Type B pancreatic cell (in vitro differentiated cells): ENCODE results near the gene DUOXA2. TPM values are rescaled to one million over a fixed set of nuclear protein-coding genes. Genes with fewer than 3 reads are reported as not detected.
"Not testable (repeated sequence)": the region's sequence is repeated elsewhere in the genome, so short reads cannot be mapped to it uniquely, and the experiment has no call there.

ENCODE experiments used
- DNase-seq: peaks from one replicate; pipeline ENCODE4 v3.0.0; 2021; ENCODE audit warnings: mixed read lengths; ENCODE audit not compliant: unreplicated experiment; ENCODE audit errors: extremely low spot score
- H3K27ac Mint-ChIP-seq: 2 replicates; pipeline ENCODE4 v1.8.0; 2021; ENCODE audit warnings: mild to moderate bottlenecking, mixed read lengths
- H3K27me3 Mint-ChIP-seq: 2 replicates; pipeline ENCODE4 v1.8.0; 2021; ENCODE audit warnings: mixed read lengths
- H3K36me3 Mint-ChIP-seq: 2 replicates; pipeline ENCODE4 v1.8.0; 2021; ENCODE audit warnings: mixed read lengths
- H3K4me1 Mint-ChIP-seq: one replicate; pipeline ENCODE4 v1.8.0; 2021; ENCODE audit warnings: mixed read lengths; ENCODE audit not compliant: unreplicated experiment
- H3K4me3 Mint-ChIP-seq: 2 replicates; pipeline ENCODE4 v1.8.0; 2021; ENCODE audit warnings: mild to moderate bottlenecking, mixed read lengths
- H3K9me3 Mint-ChIP-seq: 2 replicates; pipeline ENCODE4 v1.8.0; 2021; ENCODE audit warnings: mixed read lengths
- long read RNA-seq: library from polyadenylated mRNA; unstranded; transcript quantifications from one replicate; pipeline ENCODE4 v2.0.0, GENCODE V29; 2020
- total RNA-seq: library from RNA; stranded (reverse); gene quantifications from 2 replicates; pipeline ENCODE4 v1.2.1, GENCODE V29; 2021; ENCODE audit warnings: low replicate concordance
- TF ChIP-seq, protein P1 (sequence below): fragments of 200-600 bp; sonication (generic); conservative IDR thresholded peaks from 2 replicates; pipeline ENCODE4 v1.5.0; 2021; ENCODE audit warnings: antibody characterized with exemption, mild to moderate bottlenecking

DUOXA2 gene
- total RNA-seq: 0.17 and 0.52 TPM in 2 replicates
- long read RNA-seq: 0 reads

DNA sequence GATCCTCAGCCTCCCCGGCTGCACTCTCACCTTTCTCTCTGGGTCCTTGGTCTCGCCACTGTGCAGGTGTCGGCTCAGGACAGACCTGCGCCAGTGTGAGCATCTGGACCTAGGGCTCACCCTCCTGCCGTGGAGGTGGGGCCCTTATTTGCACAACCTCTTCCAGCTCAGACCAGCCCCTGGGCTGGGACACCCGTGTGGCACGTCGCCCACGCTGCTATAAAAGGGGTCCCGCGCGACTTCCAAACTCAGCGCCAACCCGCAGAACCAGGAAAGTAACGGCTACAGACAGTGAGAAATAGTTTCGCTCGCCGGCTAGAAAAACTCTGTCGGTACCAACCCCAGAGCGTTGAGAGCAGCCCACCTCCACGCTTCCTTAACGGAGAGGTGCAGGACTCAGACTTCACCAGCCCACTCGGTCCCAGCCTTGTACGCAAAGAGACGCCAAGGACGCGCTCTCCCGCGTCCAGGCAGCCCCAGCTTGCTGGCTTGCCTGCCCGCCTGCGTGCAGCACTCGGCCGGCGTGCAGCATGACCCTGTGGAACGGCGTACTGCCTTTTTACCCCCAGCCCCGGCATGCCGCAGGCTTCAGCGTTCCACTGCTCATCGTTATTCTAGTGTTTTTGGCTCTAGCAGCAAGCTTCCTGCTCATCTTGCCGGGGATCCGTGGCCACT is at the start of gene DUOXA2, which contains the start of gene DUOX2:
Gene DUOXA2, plus strand, starts transcription at position 251 of the 675 bp plus-strand sequence. Its CDS starts 280 bp downstream, at position 531.
Gene DUOX2, minus strand, starts transcription at position 97 of the 675 bp plus-strand sequence. CDS start 761 bp downstream, outside the sequence.
- H3K4me3 Mint-ChIP-seq: peak within 1 kb of the TSS; percentile 76
- DNase-seq: no peak

DNA sequence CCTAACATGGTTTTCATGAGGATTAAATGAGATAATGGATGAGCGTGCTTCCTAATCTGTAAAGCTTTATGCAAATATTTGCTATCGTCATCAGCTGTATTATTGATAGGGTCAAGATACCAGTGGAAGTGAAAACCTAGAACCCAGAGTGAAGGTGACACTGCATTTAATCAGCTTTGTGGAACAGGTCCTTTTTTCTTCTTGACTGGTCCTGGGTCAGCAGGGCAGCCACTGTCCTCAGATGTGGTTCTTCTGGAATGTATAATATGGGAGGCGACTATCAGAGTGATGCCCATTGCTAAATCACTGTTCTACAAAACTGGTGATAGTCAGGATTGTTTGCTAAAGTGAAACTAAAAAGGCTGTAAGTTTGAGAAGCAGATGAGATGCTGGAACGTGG is 49.7 kb upstream of the DUOXA2 start:
- DNase-seq: no peak
- peak overlapping the region; percentile 88 for H3K27ac Mint-ChIP-seq
- H3K4me3 Mint-ChIP-seq: no peak overlapping the region
- H3K36me3 Mint-ChIP-seq: peaks cover 26% of the 10 kb centered on the region
- H3K4me1 Mint-ChIP-seq: no peaks in the 10 kb centered on the region
- no peaks in the 10 kb centered on the region for H3K27me3 Mint-ChIP-seq
- peaks cover 4% of the 10 kb centered on the region for H3K9me3 Mint-ChIP-seq
- TF ChIP-seq, protein P1, sequence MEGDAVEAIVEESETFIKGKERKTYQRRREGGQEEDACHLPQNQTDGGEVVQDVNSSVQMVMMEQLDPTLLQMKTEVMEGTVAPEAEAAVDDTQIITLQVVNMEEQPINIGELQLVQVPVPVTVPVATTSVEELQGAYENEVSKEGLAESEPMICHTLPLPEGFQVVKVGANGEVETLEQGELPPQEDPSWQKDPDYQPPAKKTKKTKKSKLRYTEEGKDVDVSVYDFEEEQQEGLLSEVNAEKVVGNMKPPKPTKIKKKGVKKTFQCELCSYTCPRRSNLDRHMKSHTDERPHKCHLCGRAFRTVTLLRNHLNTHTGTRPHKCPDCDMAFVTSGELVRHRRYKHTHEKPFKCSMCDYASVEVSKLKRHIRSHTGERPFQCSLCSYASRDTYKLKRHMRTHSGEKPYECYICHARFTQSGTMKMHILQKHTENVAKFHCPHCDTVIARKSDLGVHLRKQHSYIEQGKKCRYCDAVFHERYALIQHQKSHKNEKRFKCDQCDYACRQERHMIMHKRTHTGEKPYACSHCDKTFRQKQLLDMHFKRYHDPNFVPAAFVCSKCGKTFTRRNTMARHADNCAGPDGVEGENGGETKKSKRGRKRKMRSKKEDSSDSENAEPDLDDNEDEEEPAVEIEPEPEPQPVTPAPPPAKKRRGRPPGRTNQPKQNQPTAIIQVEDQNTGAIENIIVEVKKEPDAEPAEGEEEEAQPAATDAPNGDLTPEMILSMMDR: no peak

More for the DNA sequence above, at the start of gene DUOXA2, which contains the start of gene DUOX2:
- TF ChIP-seq, protein P1: no peak
- Mint-ChIP-seq H3K27me3 (peaks cover 76% of the 10 kb centered on the region), H3K36me3 (peaks cover 3% of the 10 kb centered on the region), H3K4me1 (peaks cover 7% of the 10 kb centered on the region), H3K9me3 (peaks cover 6% of the 10 kb centered on the region), H3K27ac (no peak within 1 kb of the TSS)

DNA sequence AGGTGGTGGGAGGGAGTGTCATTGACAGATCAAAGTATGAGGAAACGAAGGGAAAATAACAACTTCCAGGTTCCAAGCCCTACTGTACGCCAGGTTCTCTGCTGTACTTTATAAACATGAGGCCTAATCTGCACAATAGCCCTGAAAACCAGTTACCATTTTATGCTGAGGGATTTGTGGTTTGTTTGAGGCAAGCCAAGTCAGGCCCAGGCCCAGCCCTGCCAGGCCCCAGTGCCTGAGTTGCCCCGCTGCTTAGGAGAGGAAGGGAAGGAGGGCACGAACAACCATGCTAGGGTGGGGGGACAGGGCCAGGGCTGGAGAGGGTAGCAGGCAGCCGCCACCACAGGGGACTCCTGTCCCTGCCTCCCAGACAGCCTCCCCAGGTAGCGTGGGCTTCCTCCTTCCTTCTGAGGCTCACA is 44.2 kb upstream of the DUOXA2 start:
- not testable (repeated sequence) for H3K36me3 Mint-ChIP-seq, H3K4me1 Mint-ChIP-seq, DNase-seq, H3K27me3 Mint-ChIP-seq, H3K4me3 Mint-ChIP-seq, H3K27ac Mint-ChIP-seq, H3K9me3 Mint-ChIP-seq

DNA sequence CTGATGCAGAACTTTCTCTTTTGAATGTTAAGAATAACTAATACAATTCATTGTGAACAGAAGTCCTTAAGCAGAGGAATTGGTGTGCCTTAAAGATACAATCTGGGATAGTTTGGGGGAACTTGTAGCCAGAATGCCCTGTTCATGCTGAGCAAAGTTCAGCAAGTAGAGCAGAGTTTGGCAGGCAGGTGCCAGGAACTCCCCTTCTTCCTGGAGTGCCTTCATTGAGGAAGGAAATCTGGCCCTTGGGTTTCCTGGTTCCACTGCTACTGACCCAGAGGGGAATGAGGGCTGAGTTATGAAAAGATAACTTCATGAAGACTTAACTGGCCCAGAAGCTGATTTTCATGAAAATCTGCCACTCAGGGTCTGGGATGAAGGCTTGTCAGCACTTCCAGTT is 40.5 kb upstream of the DUOXA2 start:
- H3K4me3 Mint-ChIP-seq, H3K36me3 Mint-ChIP-seq: not testable (repeated sequence)

DNA sequence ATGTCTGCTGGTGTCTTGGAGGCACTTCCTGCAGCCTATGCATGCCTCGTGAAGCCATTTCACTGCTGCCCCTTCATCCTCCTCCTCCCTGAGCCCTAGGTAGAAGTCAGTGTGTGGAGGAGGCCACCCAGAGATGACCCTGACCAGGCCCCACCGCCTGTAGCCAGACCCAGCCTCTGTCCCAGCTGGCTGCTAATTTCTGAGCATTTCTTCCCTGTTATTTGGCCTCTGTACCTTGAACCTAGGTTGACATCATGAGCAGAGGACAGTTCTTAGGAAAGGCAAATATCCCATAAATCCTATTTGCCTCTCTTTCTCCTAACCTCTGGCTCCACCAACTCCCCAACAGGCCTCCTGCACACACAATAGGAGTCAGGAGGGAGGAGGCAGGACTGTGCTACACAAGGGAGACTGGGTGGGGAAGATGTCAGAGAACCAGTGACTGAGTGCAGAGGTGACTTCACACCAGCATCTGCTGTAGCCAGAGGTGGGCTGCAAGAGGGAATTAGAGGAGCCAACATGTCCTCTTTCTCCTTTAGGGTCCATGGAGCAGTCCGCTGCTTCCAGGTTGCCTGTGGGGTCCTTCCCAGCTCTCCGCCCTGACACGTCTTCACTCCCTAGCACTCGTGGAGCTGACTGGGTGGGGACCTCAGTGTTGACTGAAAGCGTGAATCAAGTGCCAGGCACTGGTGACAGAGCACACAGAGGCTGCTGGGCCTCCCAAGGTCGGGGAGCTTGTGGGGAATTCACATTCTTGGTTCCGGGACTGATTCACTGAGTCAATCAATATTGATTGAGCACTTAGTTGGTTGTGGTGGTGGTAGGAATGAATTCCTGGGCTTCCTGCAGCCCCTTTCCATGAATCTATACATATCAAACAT is 38.4 kb upstream of the DUOXA2 start:
- H3K36me3 Mint-ChIP-seq, H3K4me1 Mint-ChIP-seq, H3K27me3 Mint-ChIP-seq, H3K9me3 Mint-ChIP-seq, H3K27ac Mint-ChIP-seq, H3K4me3 Mint-ChIP-seq, DNase-seq: not testable (repeated sequence)

More for the DNA sequence above, 40.5 kb upstream of the DUOXA2 start:
- H3K9me3 Mint-ChIP-seq, H3K27ac Mint-ChIP-seq, DNase-seq, H3K27me3 Mint-ChIP-seq, H3K4me1 Mint-ChIP-seq: not testable (repeated sequence)

DNA sequence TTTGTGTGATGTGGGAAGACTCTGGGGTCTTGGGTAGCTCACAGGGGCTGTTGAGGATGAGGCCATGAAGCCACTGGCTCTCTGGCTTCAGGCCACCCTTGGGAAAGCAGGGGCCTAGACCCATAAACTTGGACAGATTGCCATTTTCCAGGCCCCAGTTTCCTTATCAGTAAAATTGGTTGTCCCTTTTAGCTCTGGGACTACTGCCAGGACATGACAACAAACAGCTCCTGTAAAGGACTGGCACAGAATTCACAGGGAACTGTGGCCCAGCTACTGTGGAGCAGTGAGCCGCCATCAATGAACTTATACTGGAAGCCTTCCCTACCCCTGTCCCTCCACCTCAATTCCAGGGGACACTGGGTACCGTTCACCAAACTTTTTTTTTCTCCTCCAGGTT is 36.7 kb upstream of the DUOXA2 start:
- not testable (repeated sequence) for H3K9me3 Mint-ChIP-seq, H3K27me3 Mint-ChIP-seq, H3K4me1 Mint-ChIP-seq, H3K27ac Mint-ChIP-seq, DNase-seq, H3K4me3 Mint-ChIP-seq, H3K36me3 Mint-ChIP-seq

DNA sequence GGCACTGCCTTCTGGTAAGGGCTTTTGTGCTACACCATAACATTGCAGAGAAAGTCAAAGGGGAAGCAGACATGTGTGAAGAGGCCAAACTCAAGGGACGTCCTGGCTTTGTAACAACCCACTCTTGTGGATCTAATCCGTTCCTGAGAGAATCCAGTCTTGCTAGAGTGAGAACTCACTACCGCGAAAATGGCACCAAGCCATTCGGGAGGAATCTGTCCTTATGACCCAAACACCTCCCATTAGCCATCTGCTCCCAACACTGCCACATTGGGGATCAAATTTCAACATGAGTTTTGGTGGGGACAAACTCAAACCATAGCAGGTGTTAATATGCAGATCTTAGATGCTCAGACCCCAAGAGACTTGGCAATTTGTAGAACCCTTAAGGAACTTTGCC is 34.9 kb upstream of the DUOXA2 start:
- not testable (repeated sequence) for H3K4me1 Mint-ChIP-seq, H3K36me3 Mint-ChIP-seq, H3K27ac Mint-ChIP-seq, H3K4me3 Mint-ChIP-seq, H3K27me3 Mint-ChIP-seq, H3K9me3 Mint-ChIP-seq, DNase-seq

DNA sequence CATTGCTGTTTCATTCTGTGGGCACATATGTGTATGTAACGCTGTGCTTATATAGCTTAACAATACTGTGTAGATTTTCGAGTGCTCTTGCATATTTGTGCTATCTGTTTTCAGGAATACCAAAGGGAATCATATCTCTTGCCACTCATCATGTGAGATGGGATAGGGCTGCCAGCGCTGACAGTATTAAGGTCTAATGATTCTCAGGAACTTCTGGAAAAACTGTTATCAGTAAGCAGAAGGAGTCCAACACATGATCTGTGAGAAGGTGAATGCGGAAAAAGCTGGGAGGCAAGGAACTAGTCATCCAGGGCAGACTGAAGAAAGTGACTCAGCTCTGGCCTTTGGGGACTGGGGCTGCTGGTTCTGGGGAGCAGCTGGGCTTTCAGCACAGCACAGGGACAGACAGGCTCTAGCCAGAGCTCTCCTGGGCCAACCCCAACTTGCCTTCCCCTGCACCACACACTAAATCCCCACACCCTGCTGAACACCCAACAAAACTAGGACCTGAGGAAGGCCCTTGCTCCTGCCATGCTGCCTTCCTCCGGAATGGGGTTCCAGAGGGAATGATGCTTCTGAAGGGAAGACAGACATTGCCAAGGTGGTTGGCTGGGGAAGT is 34.4 kb upstream of the DUOXA2 start:
- H3K27me3 Mint-ChIP-seq, H3K36me3 Mint-ChIP-seq, H3K4me3 Mint-ChIP-seq, H3K27ac Mint-ChIP-seq, DNase-seq, H3K4me1 Mint-ChIP-seq, H3K9me3 Mint-ChIP-seq: not testable (repeated sequence)

DNA sequence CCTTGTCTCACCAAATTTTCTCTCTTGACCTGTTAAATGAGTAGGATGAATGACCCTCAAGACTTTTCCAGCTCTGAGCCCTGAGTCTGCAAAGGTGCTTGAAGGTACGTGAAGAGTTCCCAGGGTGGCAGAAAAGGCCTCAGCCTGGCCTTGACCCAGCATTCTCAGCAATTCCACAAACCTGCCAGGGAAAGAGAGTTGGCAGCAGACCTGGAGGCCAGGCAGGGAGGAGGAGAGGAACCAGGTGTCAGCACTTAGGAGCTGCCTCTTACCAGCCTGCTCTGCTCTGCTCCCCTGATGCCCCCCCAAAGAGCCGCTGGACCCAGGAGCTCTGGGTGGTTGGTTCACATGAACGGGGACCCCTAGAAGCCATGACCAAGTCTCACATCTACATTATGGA is 33.5 kb upstream of the DUOXA2 start:
- not testable (repeated sequence) for DNase-seq, H3K27ac Mint-ChIP-seq, H3K4me3 Mint-ChIP-seq, H3K9me3 Mint-ChIP-seq, H3K27me3 Mint-ChIP-seq, H3K4me1 Mint-ChIP-seq, H3K36me3 Mint-ChIP-seq

DNA sequence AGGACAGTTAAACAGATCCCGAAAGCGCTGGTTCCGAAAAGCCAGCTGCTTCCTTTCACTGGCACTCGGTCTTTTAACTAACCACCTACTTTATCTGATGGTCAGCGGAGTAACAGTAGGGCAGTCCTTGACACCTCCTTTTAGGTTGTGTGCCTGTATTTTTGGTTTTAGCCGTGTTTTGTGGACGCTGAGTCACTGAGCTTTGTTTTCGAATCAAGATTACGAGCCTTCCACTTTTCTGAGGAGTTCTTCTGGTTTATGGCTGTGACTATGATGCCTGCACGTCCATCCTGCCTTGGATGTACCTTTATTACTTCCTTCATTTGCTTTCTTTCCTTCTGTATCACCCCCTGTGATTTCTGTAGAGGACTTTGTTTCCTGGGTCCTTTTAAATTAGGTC is 31.7 kb upstream of the DUOXA2 start:
- H3K27me3 Mint-ChIP-seq: peaks cover 10% of the 10 kb centered on the region
- not testable (repeated sequence) for H3K9me3 Mint-ChIP-seq, H3K36me3 Mint-ChIP-seq, H3K27ac Mint-ChIP-seq, H3K4me1 Mint-ChIP-seq, DNase-seq, H3K4me3 Mint-ChIP-seq
